Upper lobe of left lung (tissue), 6 donors: ENCODE data around the gene STK4. TPM values are rescaled to one million over a fixed set of nuclear protein-coding genes. Genes with fewer than 3 reads are reported as not detected.

Source experiments
- ATAC-seq, 2 donors: fragments of 200-7000 bp; cut with Tn5 transposase; one replicate each; pipeline ENCODE4 v1.9.1; 2022; ENCODE audit warnings: mild to moderate bottlenecking in 2 of 2, moderate library complexity in 2 of 2; ENCODE audit not compliant: low FRiP score in 2 of 2
- DNase-seq, 2 donors: peaks; one replicate each; pipeline ENCODE4 v3.0.0-alpha.2; 2019 to 2020
- H3K27ac ChIP-seq, 4 donors: fragments of 200-600 bp; sonication (generic); one replicate each; pipeline ENCODE4 v1.5.1; 2016 to 2019
- H3K27me3 ChIP-seq, 4 donors: fragments of 200-600 bp; sonication (generic); one replicate each; pipeline ENCODE4 v1.5.1; 2017 to 2019
- H3K36me3 ChIP-seq, 4 donors: fragments of 200-600 bp; sonication (generic); one replicate each; pipeline ENCODE4 v1.5.1; 2016 to 2019
- H3K4me1 ChIP-seq, 4 donors: fragments of 200-600 bp; sonication (generic); one replicate each; pipeline ENCODE4 v1.5.1; 2018 to 2019
- H3K4me3 ChIP-seq, 4 donors: fragments of 200-600 bp; sonication (generic); one replicate each; pipeline ENCODE4 v1.5.1; 2017 to 2019; ENCODE audit warnings: mild to moderate bottlenecking in 2 of 4, moderate library complexity in 1 of 4
- H3K9me3 ChIP-seq, 4 donors: fragments of 200-600 bp; sonication (generic); one replicate each; pipeline ENCODE4 v1.5.1; 2018 to 2019
- CTCF ChIP-seq, 6 experiments: fragments of 450-650 bp in 4 of 6; fragments of 200-600 bp in 2 of 6; sonication (generic) in 2 of 6; IDR thresholded peaks; one replicate each; pipeline ENCODE4 v1.5.1; 2016 to 2019; ENCODE audit warnings: antibody characterized with exemption in 6 of 6
- EP300 ChIP-seq, 4 donors: sonication (generic); formaldehyde crosslinking; IDR thresholded peaks; one replicate each; pipeline ENCODE4 v1.5.1; 2017; ENCODE audit warnings: antibody characterized with exemption in 4 of 4, control low read depth in 2 of 4
- POLR2A ChIP-seq, 4 donors: fragments of 450-650 bp; IDR thresholded peaks; one replicate each; pipeline ENCODE4 v1.5.1; 2016 to 2017; ENCODE audit warnings: antibody characterized with exemption in 4 of 4, mild to moderate bottlenecking in 2 of 4
- POLR2AphosphoS5 ChIP-seq, 2 donors: sonication (generic); formaldehyde crosslinking; IDR thresholded peaks; one replicate each; pipeline ENCODE4 v1.5.1; 2017; ENCODE audit warnings: antibody characterized with exemption in 2 of 2
- WGBS, 2 donors: methylation state at CpG; one replicate each; pipeline ENCODE4 v1.1.5; 2017 to 2018; 5-methylcytosine and 5-hydroxymethylcytosine counted together
- total RNA-seq, 6 donors: library from RNA; depleted of rRNA in 4 of 6; stranded (reverse); fragments of >200 nt in 4 of 6; gene quantifications; one replicate each; pipeline versions ENCODE4 v1.1.0 to v1.2.1, GENCODE V29; 2016 to 2021
- donor health status: DM: no; HTN: no; CAD: no; lungs with moderate emphysema.
- donor health status: DM: no; HTN: yes; CAD: no; lungs with severe emphysema.

The STK4 gene
- total RNA-seq, 6 donors from 2014 or later: 31.0 to 76.1 (median 44.1) TPM

GRCh38 chr20:45117581-45117980, 151.3 kb downstream of the STK4 start:
- Histone ChIP-seq H3K4me3 (no peak overlapping the region), H3K27ac (no peak overlapping the region), H3K36me3 (no peaks in the 10 kb centered on the region), H3K4me1 (no peaks in the 10 kb centered on the region), H3K9me3 (no peaks in the 10 kb centered on the region), H3K27me3 (no peaks in the 10 kb centered on the region)
- no peak for DNase-seq
- 60 to 68% methylated on average over 4 of the region's 4 CpGs for WGBS, 2 donors
- TF ChIP-seq EP300 (IDR thresholded peaks at IDR 0.05) (no peak), POLR2AphosphoS5 (IDR thresholded peaks at IDR 0.05) (no peak), POLR2A (IDR thresholded peaks at IDR 0.05) (no peak), CTCF (IDR thresholded peaks at IDR 0.05) (no peak)
- ATAC-seq: no peak

- 84 to 86% methylated on average over 2 of the region's 2 CpGs for WGBS, 2 donors
- ATAC-seq: no peak
- H3K27me3 ChIP-seq: no peaks in the 10 kb centered on the region
- TF ChIP-seq CTCF (IDR thresholded peaks at IDR 0.05) (no peak), POLR2AphosphoS5 (IDR thresholded peaks at IDR 0.05) (no peak), POLR2A (IDR thresholded peaks at IDR 0.05) (no peak), EP300 (IDR thresholded peaks at IDR 0.05) (no peak)
- H3K27ac ChIP-seq: no peak overlapping the region
- H3K4me3 ChIP-seq: no peak overlapping the region
- H3K36me3 ChIP-seq: no peaks in the 10 kb centered on the region
- no peaks in the 10 kb centered on the region for H3K9me3 ChIP-seq
- DNase-seq: no peak
- no peaks in the 10 kb centered on the region for H3K4me1 ChIP-seq
These were observed 151.7 kb downstream of the STK4 start for GRCh38 chr20:45118028-45118427.

- Histone ChIP-seq H3K4me3 (no peak overlapping the region), H3K27ac (no peak overlapping the region)
These were observed 153.4 kb downstream of the STK4 start for GRCh38 chr20:45119556-45120266.

GRCh38 chr20:45121388-45121787, 155.1 kb downstream of the STK4 start:
- Histone ChIP-seq H3K4me1 (no peaks in the 10 kb centered on the region), H3K9me3 (no peaks in the 10 kb centered on the region), H3K27me3 (no peaks in the 10 kb centered on the region), H3K27ac (no peak overlapping the region), H3K4me3 (no peak overlapping the region), H3K36me3 (no peaks in the 10 kb centered on the region)
- TF ChIP-seq EP300 (IDR thresholded peaks at IDR 0.05): no peak
- TF ChIP-seq POLR2A (IDR thresholded peaks at IDR 0.05): no peak
- DNase-seq (no peak), ATAC-seq (no peak)
- 88 to 95% methylated on average over 2 of the region's 2 CpGs for WGBS, 2 donors

More at GRCh38 chr20:45119556-45120266, 153.4 kb downstream of the STK4 start:
- ATAC-seq: no peak
- H3K9me3 ChIP-seq: no peaks in the 10 kb centered on the region
- H3K36me3 ChIP-seq: no peaks in the 10 kb centered on the region
- H3K4me1 ChIP-seq: no peaks in the 10 kb centered on the region
- no peak for DNase-seq
- no peaks in the 10 kb centered on the region for H3K27me3 ChIP-seq
- 72 to 76% methylated on average over 2 of the region's 2 CpGs for WGBS, 2 donors
- TF ChIP-seq POLR2A (IDR thresholded peaks at IDR 0.05): no peak
- TF ChIP-seq CTCF (IDR thresholded peaks at IDR 0.05): no peak
- no peak for TF ChIP-seq EP300 (IDR thresholded peaks at IDR 0.05)
- TF ChIP-seq POLR2AphosphoS5 (IDR thresholded peaks at IDR 0.05): no peak

GRCh38 chr20:45124365-45124764, 158.1 kb downstream of the STK4 start, which contains the start of gene WFDC12:
WFDC12 (minus strand) TSS chr20:45124465; CDS start chr20:45124447, 18 bp downstream.
- Histone ChIP-seq H3K27ac (no peak within 1 kb of the TSS), H3K9me3 (no peaks in the 10 kb centered on the region), H3K27me3 (no peaks in the 10 kb centered on the region), H3K4me1 (peaks cover 0 to 5% (median 0%) of the 10 kb centered on the region in 4 donors), H3K36me3 (no peaks in the 10 kb centered on the region), H3K4me3 (no peak within 1 kb of the TSS)
- TF ChIP-seq POLR2AphosphoS5 (IDR thresholded peaks at IDR 0.05) (no peak), POLR2A (IDR thresholded peaks at IDR 0.05) (no peak), EP300 (IDR thresholded peaks at IDR 0.05) (no peak), CTCF (IDR thresholded peaks at IDR 0.05) (no peak)
- ATAC-seq (no peak), DNase-seq (no peak)
- 87 to 96% methylated on average over 5 to 6 of the region's 6 CpGs for WGBS, 2 donors
